Activated gamma-delta T cell treated with Interleukin-2 at 50 U/mL for 16 hours (primary cell): ENCODE measurements around the gene SIRPD.

Experiments
- DNase-seq: peaks from one replicate; pipeline ENCODE4 v3.0.0-alpha.2; 2020

Gene SIRPD

GRCh38 chr20:1491860-1492642 lies 65.5 kb downstream of the SIRPD start:
- no peak for DNase-seq

- DNase-seq: no peak
Observed at GRCh38 chr20:1491281-1491840, 66.1 kb downstream of the SIRPD start, which contains the start of gene SIRPB2. SIRPB2 (minus strand) TSS chr20:1491420; CDS start chr20:1491359, 61 bp downstream.

GRCh38 chr20:1490643-1491195 lies 66.8 kb downstream of the SIRPD start:
- no peak for DNase-seq

- DNase-seq: no peak
Observed at GRCh38 chr20:1489764-1490436, 67.6 kb downstream of the SIRPD start.

- DNase-seq: no peak
Observed at GRCh38 chr20:1489325-1489724, 68.2 kb downstream of the SIRPD start.

GRCh38 chr20:1486566-1486965 lies 70.9 kb downstream of the SIRPD start:
- no peak for DNase-seq

- no peak for DNase-seq
Observed at GRCh38 chr20:1484438-1485116, 72.9 kb downstream of the SIRPD start.
